ENCODE data around the gene ACTL8.

DNA sequence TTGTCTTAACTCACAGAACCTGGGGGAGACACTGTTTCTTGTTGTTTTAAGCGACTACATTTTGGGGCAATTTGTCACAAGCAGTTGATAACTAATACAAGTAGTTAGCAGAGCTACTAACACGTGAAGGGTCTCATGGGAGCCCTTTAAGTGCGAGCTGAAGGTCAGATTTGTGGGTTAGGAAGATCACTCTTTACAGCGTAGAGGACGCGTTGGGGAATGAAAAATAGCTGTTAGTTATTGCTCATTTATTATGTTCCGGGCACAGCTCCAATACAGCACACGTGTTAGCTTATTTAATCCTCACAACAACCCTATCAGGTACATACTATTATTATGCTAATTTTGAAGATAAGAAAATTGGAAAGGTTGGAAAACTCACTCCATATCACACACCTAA, 95.9 kb downstream of the ACTL8 start:
- TF ChIP-seq, protein P1, sequence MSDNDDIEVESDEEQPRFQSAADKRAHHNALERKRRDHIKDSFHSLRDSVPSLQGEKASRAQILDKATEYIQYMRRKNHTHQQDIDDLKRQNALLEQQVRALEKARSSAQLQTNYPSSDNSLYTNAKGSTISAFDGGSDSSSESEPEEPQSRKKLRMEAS (IDR thresholded peaks at IDR 0.05): no peak
- TF ChIP-seq RAD21 (conservative IDR thresholded peaks at IDR 0.05 in 1 of 2, IDR thresholded peaks at IDR 0.05 in 1 of 2) (no peak), REST (IDR thresholded peaks at IDR 0.05) (no peak), SREBF2 (IDR thresholded peaks at IDR 0.05) (no peak), ZFP36 (IDR thresholded peaks at IDR 0.05; ENCODE audit: borderline replicate concordance, partially characterized antibody) (no peak), POLR2A (IDR thresholded peaks at IDR 0.05; ENCODE audit: low read length) (no peak), RNF2 (IDR thresholded peaks at IDR 0.05; ENCODE audit: borderline replicate concordance, low read depth) (no peak)
- TF ChIP-seq, protein P2, sequence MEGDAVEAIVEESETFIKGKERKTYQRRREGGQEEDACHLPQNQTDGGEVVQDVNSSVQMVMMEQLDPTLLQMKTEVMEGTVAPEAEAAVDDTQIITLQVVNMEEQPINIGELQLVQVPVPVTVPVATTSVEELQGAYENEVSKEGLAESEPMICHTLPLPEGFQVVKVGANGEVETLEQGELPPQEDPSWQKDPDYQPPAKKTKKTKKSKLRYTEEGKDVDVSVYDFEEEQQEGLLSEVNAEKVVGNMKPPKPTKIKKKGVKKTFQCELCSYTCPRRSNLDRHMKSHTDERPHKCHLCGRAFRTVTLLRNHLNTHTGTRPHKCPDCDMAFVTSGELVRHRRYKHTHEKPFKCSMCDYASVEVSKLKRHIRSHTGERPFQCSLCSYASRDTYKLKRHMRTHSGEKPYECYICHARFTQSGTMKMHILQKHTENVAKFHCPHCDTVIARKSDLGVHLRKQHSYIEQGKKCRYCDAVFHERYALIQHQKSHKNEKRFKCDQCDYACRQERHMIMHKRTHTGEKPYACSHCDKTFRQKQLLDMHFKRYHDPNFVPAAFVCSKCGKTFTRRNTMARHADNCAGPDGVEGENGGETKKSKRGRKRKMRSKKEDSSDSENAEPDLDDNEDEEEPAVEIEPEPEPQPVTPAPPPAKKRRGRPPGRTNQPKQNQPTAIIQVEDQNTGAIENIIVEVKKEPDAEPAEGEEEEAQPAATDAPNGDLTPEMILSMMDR (IDR thresholded peaks at IDR 0.05): no peak
- TF ChIP-seq, protein P3, sequence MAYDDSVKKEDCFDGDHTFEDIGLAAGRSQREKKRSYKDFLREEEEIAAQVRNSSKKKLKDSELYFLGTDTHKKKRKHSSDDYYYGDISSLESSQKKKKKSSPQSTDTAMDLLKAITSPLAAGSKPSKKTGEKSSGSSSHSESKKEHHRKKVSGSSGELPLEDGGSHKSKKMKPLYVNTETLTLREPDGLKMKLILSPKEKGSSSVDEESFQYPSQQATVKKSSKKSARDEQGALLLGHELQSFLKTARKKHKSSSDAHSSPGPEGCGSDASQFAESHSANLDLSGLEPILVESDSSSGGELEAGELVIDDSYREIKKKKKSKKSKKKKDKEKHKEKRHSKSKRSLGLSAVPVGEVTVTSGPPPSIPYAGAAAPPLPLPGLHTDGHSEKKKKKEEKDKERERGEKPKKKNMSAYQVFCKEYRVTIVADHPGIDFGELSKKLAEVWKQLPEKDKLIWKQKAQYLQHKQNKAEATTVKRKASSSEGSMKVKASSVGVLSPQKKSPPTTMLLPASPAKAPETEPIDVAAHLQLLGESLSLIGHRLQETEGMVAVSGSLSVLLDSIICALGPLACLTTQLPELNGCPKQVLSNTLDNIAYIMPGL (CRISPR knock-in tag; IDR thresholded peaks at IDR 0.05; ENCODE audit: borderline replicate concordance): no peak
